Parathyroid adenoma (tissue), 2 donors: ENCODE data around the gene SPACA9.

Experiments
- H2AFZ ChIP-seq: fragments of 300-600 bp; sonication (generic); one replicate; pipeline ENCODE4 v1.7.0; 2017; ENCODE audit warnings: antibody characterized with exemption, mild to moderate bottlenecking
- H3K27ac ChIP-seq: fragments of 300-600 bp; sonication (generic); one replicate; pipeline ENCODE4 v1.7.0; 2017
- H3K27me3 ChIP-seq: fragments of 300-600 bp; sonication (generic); one replicate; pipeline ENCODE4 v1.7.0; 2017; ENCODE audit warnings: low read length; ENCODE audit not compliant: control insufficient read depth, insufficient read depth
- H3K36me3 ChIP-seq: fragments of 300-600 bp; sonication (generic); one replicate; pipeline ENCODE4 v1.7.0; 2017; ENCODE audit warnings: low read length; ENCODE audit not compliant: control insufficient read depth, insufficient read depth
- H3K4me1 ChIP-seq: fragments of 300-600 bp; sonication (generic); one replicate; pipeline ENCODE4 v1.7.0; 2017; ENCODE audit warnings: control low read depth
- H3K4me2 ChIP-seq: fragments of 300-600 bp; sonication (generic); one replicate; pipeline ENCODE4 v1.7.0; 2017; ENCODE audit warnings: low read length
- H3K4me3 ChIP-seq: fragments of 300-600 bp; sonication (generic); one replicate; pipeline ENCODE4 v1.7.0; 2017; ENCODE audit warnings: low read depth, low read length
- H3K79me2 ChIP-seq: fragments of 300-600 bp; sonication (generic); one replicate; pipeline ENCODE4 v1.7.0; 2017; ENCODE audit warnings: control low read depth
- H3K9ac ChIP-seq: fragments of 300-600 bp; sonication (generic); one replicate; pipeline ENCODE4 v1.7.0; 2017; ENCODE audit warnings: mild to moderate bottlenecking
- H3K9me3 ChIP-seq: fragments of 300-600 bp; sonication (generic); one replicate; pipeline ENCODE4 v1.7.0; 2017; ENCODE audit warnings: low read length; ENCODE audit not compliant: control insufficient read depth
- CTCF ChIP-seq: fragments of 300-600 bp; sonication (generic); IDR thresholded peaks from one replicate; pipeline ENCODE4 v1.7.0; 2017; ENCODE audit warnings: antibody characterized with exemption, mild to moderate bottlenecking
- donor health status: primary hyperparathyroidism.

Gene SPACA9

GRCh38 chr9:132919614-132920268, 41.0 kb downstream of the SPACA9 start:
- Histone ChIP-seq H3K9me3 (no peaks in the 10 kb centered on the region), H3K79me2 (no peaks in the 10 kb centered on the region), H2AFZ (no peak overlapping the region), H3K9ac (no peak overlapping the region), H3K36me3 (no peaks in the 10 kb centered on the region), H3K27ac (no peak overlapping the region), H3K4me1 (no peaks in the 10 kb centered on the region), H3K4me2 (no peak overlapping the region), H3K4me3 (no peak overlapping the region), H3K27me3 (no peaks in the 10 kb centered on the region)
- TF ChIP-seq CTCF: no peak

GRCh38 chr9:132923346-132923902, 44.7 kb downstream of the SPACA9 start:
- H3K9me3 ChIP-seq: no peaks in the 10 kb centered on the region
- H3K4me2 ChIP-seq: no peak overlapping the region
- no peaks in the 10 kb centered on the region for H3K27me3 ChIP-seq
- no peak overlapping the region for H3K27ac ChIP-seq
- no peak for TF ChIP-seq CTCF
- H3K4me3 ChIP-seq: no peak overlapping the region
- H3K36me3 ChIP-seq: no peaks in the 10 kb centered on the region
- H3K9ac ChIP-seq: no peak overlapping the region
- H2AFZ ChIP-seq: no peak overlapping the region
- H3K4me1 ChIP-seq: no peaks in the 10 kb centered on the region
- H3K79me2 ChIP-seq: no peaks in the 10 kb centered on the region

- Histone ChIP-seq H3K27me3 (no peaks in the 10 kb centered on the region), H3K4me3 (no peak overlapping the region), H3K9ac (no peak overlapping the region), H3K4me2 (no peak overlapping the region), H3K9me3 (no peaks in the 10 kb centered on the region), H3K79me2 (no peaks in the 10 kb centered on the region), H3K4me1 (no peaks in the 10 kb centered on the region), H3K27ac (no peak overlapping the region), H2AFZ (no peak overlapping the region), H3K36me3 (no peaks in the 10 kb centered on the region)
- TF ChIP-seq CTCF: no peak
Measured at GRCh38 chr9:132927704-132928103, 49.0 kb downstream of the SPACA9 start.

GRCh38 chr9:132931178-132931735, 52.6 kb downstream of the SPACA9 start:
- no peak overlapping the region for H3K27ac ChIP-seq
- H3K4me2 ChIP-seq: no peak overlapping the region
- H3K9me3 ChIP-seq: no peaks in the 10 kb centered on the region
- H3K9ac ChIP-seq: no peak overlapping the region
- TF ChIP-seq CTCF: no peak
- H3K79me2 ChIP-seq: no peaks in the 10 kb centered on the region
- H3K27me3 ChIP-seq: no peaks in the 10 kb centered on the region
- no peaks in the 10 kb centered on the region for H3K36me3 ChIP-seq
- no peaks in the 10 kb centered on the region for H3K4me1 ChIP-seq
- H2AFZ ChIP-seq: no peak overlapping the region
- H3K4me3 ChIP-seq: no peak overlapping the region

GRCh38 chr9:132935026-132935425, 56.3 kb downstream of the SPACA9 start:
- Histone ChIP-seq H3K9me3 (no peaks in the 10 kb centered on the region), H3K27ac (no peak overlapping the region), H3K4me2 (no peak overlapping the region), H3K36me3 (no peaks in the 10 kb centered on the region), H3K4me1 (no peaks in the 10 kb centered on the region), H3K79me2 (peaks cover 8% of the 10 kb centered on the region), H3K4me3 (no peak overlapping the region), H3K9ac (no peak overlapping the region), H2AFZ (no peak overlapping the region), H3K27me3 (no peaks in the 10 kb centered on the region)
- TF ChIP-seq CTCF: no peak
